ENCODE measurements around the gene ENO1. TPM values are rescaled to one million over a fixed set of nuclear protein-coding genes. Genes with fewer than 3 reads are reported as not detected.

Gene ENO1
- total and polyA plus RNA-seq, 10 of the 15 experiments (the other 5 are each of a cell fraction or from before 2014, with no cell fraction given) = 1,850 to 4,219 (median 2,331) TPM

DNA sequence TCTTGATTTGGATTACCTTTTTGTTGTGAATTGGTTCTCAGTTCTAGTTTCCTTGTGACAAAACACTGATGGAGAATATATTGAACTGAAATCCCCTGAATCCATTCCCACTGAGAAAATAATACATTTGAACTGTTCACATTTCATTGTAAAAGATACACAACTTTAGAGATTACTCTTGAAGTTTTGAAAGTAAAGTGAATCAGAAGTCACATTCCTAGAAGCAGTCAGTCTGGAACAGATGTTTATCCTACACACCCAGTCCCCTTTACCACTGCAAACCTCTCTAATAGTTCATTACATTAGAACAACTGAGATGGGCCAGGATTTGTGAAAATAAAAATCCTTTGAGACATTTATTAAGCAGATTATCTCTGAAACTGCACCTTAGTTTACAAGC, 64.5 kb downstream of the ENO1 start:
- Histone ChIP-seq H3K9me3 (replicated peaks; ENCODE audit: control insufficient read depth, insufficient read depth, low read length) (no peaks in the 10 kb centered on the region), H3K4me2 (ENCODE audit: control insufficient read depth, insufficient read depth) (peak overlapping the region; percentile 36), H3K36me3 (ENCODE audit: control insufficient read depth in 2 of 2, insufficient read depth in 2 of 2, low read length in 1 of 2) (no peaks in the 10 kb centered on the region), H2AFZ (ENCODE audit: control insufficient read depth, low read depth, low read length) (no peak overlapping the region), H3K27me3 (replicated peaks in 1 of 2; ENCODE audit: control insufficient read depth in 2 of 2, insufficient read depth in 2 of 2, low read length in 1 of 2) (no peaks in the 10 kb centered on the region), H3K4me1 (ENCODE audit: control insufficient read depth, insufficient read depth, low read length) (no peaks in the 10 kb centered on the region), H4K20me1 (ENCODE audit: control insufficient read depth, insufficient read depth) (no peaks in the 10 kb centered on the region), H3K27ac (ENCODE audit: control insufficient read depth, insufficient read depth) (0 out of 2 replicates have a peak overlapping the region, but pooled peaks have one; percentile 24), H3K4me3 (peak overlapping the region; percentile 91), H3K79me2 (ENCODE audit: control insufficient read depth, insufficient read depth, low read length) (peaks cover 66% of the 10 kb centered on the region), H3K9ac (ENCODE audit: control insufficient read depth, insufficient read depth, low read length) (no peak overlapping the region)
- DNase-seq (ENCODE audit: low read depth, low spot score) (no peak), FAIRE-seq (no peak), ATAC-seq (no peak)
- ChIA-PET SMC1A (ENCODE audit: uncharacterized antibody, unreplicated experiment) (interaction anchor here (0.6 to 2.0 kb wide), 7 partner anchors 35 to 95 kb away, joined by 3 to 15 read pairs (median 5); no protein-coding TSS in a partner anchor), CTCF (interaction anchor here (0.6 to 3.5 kb wide), 4 partner anchors 35 to 120 kb away, joined by 3 to 28 read pairs (median 3); no protein-coding TSS in a partner anchor), POLR2A (interaction anchor here (0.6 to 1.6 kb wide), 2 partner anchors 50 to 144 kb away, joined by 3 to 7 read pairs; no protein-coding TSS in a partner anchor), RAD21 (ENCODE audit: unreplicated experiment) (no interaction called here)
- intact Hi-C loops (cut with micrococcal nuclease; ENCODE audit: unreplicated experiment) (no loop called here), in situ Hi-C loops (cut with MboI) (no loop called here)
- no TSS peak for BruUV-seq (replicated peaks)
- no peak for TF ChIP-seq IKZF2 (IDR thresholded peaks at IDR 0.05)
- TF ChIP-seq, protein P1, sequence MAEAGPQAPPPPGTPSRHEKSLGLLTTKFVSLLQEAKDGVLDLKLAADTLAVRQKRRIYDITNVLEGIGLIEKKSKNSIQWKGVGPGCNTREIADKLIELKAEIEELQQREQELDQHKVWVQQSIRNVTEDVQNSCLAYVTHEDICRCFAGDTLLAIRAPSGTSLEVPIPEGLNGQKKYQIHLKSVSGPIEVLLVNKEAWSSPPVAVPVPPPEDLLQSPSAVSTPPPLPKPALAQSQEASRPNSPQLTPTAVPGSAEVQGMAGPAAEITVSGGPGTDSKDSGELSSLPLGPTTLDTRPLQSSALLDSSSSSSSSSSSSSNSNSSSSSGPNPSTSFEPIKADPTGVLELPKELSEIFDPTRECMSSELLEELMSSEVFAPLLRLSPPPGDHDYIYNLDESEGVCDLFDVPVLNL (IDR thresholded peaks at IDR 0.05; ENCODE audit: low read depth, low read length) = no peak
- TF ChIP-seq, protein P2, sequence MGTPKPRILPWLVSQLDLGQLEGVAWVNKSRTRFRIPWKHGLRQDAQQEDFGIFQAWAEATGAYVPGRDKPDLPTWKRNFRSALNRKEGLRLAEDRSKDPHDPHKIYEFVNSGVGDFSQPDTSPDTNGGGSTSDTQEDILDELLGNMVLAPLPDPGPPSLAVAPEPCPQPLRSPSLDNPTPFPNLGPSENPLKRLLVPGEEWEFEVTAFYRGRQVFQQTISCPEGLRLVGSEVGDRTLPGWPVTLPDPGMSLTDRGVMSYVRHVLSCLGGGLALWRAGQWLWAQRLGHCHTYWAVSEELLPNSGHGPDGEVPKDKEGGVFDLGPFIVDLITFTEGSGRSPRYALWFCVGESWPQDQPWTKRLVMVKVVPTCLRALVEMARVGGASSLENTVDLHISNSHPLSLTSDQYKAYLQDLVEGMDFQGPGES (IDR thresholded peaks at IDR 0.05) = no peak
- TF ChIP-seq, protein P3, sequence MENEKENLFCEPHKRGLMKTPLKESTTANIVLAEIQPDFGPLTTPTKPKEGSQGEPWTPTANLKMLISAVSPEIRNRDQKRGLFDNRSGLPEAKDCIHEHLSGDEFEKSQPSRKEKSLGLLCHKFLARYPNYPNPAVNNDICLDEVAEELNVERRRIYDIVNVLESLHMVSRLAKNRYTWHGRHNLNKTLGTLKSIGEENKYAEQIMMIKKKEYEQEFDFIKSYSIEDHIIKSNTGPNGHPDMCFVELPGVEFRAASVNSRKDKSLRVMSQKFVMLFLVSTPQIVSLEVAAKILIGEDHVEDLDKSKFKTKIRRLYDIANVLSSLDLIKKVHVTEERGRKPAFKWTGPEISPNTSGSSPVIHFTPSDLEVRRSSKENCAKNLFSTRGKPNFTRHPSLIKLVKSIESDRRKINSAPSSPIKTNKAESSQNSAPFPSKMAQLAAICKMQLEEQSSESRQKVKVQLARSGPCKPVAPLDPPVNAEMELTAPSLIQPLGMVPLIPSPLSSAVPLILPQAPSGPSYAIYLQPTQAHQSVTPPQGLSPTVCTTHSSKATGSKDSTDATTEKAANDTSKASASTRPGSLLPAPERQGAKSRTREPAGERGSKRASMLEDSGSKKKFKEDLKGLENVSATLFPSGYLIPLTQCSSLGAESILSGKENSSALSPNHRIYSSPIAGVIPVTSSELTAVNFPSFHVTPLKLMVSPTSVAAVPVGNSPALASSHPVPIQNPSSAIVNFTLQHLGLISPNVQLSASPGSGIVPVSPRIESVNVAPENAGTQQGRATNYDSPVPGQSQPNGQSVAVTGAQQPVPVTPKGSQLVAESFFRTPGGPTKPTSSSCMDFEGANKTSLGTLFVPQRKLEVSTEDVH (IDR thresholded peaks at IDR 0.05; ENCODE audit: low read depth, partially characterized antibody) = no peak
- TF ChIP-seq, protein P4, sequence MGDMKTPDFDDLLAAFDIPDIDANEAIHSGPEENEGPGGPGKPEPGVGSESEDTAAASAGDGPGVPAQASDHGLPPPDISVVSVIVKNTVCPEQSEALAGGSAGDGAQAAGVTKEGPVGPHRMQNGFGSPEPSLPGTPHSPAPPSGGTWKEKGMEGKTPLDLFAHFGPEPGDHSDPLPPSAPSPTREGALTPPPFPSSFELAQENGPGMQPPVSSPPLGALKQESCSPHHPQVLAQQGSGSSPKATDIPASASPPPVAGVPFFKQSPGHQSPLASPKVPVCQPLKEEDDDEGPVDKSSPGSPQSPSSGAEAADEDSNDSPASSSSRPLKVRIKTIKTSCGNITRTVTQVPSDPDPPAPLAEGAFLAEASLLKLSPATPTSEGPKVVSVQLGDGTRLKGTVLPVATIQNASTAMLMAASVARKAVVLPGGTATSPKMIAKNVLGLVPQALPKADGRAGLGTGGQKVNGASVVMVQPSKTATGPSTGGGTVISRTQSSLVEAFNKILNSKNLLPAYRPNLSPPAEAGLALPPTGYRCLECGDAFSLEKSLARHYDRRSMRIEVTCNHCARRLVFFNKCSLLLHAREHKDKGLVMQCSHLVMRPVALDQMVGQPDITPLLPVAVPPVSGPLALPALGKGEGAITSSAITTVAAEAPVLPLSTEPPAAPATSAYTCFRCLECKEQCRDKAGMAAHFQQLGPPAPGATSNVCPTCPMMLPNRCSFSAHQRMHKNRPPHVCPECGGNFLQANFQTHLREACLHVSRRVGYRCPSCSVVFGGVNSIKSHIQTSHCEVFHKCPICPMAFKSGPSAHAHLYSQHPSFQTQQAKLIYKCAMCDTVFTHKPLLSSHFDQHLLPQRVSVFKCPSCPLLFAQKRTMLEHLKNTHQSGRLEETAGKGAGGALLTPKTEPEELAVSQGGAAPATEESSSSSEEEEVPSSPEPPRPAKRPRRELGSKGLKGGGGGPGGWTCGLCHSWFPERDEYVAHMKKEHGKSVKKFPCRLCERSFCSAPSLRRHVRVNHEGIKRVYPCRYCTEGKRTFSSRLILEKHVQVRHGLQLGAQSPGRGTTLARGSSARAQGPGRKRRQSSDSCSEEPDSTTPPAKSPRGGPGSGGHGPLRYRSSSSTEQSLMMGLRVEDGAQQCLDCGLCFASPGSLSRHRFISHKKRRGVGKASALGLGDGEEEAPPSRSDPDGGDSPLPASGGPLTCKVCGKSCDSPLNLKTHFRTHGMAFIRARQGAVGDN (IDR thresholded peaks at IDR 0.05) = no peak
- TF ChIP-seq, protein P5, sequence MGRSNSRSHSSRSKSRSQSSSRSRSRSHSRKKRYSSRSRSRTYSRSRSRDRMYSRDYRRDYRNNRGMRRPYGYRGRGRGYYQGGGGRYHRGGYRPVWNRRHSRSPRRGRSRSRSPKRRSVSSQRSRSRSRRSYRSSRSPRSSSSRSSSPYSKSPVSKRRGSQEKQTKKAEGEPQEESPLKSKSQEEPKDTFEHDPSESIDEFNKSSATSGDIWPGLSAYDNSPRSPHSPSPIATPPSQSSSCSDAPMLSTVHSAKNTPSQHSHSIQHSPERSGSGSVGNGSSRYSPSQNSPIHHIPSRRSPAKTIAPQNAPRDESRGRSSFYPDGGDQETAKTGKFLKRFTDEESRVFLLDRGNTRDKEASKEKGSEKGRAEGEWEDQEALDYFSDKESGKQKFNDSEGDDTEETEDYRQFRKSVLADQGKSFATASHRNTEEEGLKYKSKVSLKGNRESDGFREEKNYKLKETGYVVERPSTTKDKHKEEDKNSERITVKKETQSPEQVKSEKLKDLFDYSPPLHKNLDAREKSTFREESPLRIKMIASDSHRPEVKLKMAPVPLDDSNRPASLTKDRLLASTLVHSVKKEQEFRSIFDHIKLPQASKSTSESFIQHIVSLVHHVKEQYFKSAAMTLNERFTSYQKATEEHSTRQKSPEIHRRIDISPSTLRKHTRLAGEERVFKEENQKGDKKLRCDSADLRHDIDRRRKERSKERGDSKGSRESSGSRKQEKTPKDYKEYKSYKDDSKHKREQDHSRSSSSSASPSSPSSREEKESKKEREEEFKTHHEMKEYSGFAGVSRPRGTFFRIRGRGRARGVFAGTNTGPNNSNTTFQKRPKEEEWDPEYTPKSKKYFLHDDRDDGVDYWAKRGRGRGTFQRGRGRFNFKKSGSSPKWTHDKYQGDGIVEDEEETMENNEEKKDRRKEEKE (IDR thresholded peaks at IDR 0.05) = no peak
- TF ChIP-seq SMAD5 (IDR thresholded peaks at IDR 0.05; ENCODE audit: low read depth) = no peak
- TF ChIP-seq, protein P6, sequence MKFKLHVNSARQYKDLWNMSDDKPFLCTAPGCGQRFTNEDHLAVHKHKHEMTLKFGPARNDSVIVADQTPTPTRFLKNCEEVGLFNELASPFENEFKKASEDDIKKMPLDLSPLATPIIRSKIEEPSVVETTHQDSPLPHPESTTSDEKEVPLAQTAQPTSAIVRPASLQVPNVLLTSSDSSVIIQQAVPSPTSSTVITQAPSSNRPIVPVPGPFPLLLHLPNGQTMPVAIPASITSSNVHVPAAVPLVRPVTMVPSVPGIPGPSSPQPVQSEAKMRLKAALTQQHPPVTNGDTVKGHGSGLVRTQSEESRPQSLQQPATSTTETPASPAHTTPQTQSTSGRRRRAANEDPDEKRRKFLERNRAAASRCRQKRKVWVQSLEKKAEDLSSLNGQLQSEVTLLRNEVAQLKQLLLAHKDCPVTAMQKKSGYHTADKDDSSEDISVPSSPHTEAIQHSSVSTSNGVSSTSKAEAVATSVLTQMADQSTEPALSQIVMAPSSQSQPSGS (IDR thresholded peaks at IDR 0.05; ENCODE audit: low read length) = no peak
- no peak for TF ChIP-seq PAX5 (IDR thresholded peaks at IDR 0.05; ENCODE audit: borderline replicate concordance, low read depth, low read length)

Data from GM12878 (cell line).